ENCODE measurements around the gene TBPL1.
A peak's percentile ranks its signal among the peaks of the same experiment; 100 is the strongest.
"Not testable (repeated sequence)": the region's sequence is repeated elsewhere in the genome, so short reads cannot be mapped to it uniquely, and the experiment has no call there.

TBPL1 gene

DNA sequence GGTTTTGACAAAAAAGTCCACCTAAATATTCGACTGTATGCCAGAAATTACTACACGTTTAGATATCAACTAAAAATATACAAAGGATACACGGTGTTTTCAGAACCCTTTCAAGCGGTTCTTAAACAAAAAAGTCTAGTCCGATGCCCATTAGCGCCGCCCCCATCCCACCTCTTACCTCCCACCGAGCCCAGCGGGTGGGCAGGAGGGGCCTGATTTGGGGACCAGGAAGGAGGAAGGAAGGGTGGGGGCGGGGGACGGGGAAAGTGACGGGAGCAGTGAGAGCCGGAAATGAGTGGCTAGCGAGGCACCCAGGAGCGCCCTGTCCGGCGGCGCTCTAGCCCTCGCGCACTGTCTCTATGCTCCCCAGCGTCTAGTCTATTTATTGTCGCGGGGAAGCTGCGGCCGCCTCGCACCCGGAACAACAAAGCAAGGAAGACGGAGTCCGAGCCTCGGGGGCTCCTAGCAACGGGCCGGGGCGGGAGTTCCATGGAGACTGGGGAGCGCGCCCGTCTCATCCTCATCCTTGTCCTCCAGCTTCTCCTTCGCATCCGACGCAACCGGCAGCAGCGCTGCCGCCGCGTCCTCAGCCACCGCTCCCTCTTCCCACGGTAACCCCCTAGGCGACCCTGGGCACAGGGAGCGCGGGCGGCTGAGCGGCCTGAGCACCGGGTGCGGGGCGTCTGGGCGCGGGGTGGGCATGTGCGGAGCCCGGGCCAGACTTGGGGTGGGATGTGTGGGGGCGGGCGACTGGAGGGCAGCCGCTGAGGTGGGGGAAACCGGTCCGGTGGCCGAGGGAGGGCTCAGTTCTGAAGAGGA, at the start of gene TBPL1:
Gene TBPL1 (plus strand): TSS at position 410 of the 819 bp plus-strand sequence. CDS start 26,902 bp downstream, outside the sequence.
- peak; percentile 81 to 82 for DNase-seq (ENCODE audit: extremely low read depth in 1 of 2, low read depth in 1 of 2)

DNA sequence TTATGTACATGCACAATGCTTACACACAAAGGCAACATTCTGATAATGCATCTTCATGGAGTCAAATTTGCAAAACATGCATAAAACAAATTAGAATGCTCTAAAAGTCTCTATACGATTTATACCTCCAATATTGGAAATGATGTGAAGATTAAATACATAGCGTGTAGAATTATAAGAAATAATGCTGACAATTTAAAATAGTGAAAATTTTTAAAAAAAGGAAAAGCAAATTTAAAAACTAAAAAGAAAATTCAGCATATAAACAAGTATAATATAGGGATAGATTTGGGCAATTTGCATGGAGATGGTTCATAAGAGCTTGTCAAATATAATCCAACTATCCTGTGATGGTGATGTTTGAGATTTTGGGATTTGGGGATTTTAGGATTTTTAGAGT, 49.2 kb upstream of the TBPL1 start:
- no peak for DNase-seq (ENCODE audit: extremely low read depth in 1 of 2, low read depth in 1 of 2)

DNA sequence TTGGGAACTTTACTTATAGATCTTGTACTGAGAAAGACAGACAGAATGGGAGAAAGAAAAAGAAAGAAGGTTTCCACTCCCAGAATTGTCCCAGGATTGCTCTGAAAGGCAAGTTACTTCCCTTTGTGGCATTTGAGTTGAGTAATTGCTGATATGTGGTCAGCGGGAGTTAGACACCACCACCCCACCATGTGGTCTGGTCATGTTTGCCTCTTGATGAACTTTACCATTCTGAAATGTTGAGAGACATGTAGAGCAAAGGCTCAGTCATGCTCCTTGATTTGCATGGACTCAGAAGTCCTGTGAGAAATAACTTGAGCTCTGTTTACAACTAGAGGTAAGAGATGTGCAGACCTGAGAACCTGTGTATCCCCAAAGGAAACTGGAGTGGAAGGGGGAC, 47.0 kb upstream of the TBPL1 start:
- DNase-seq (ENCODE audit: extremely low read depth in 1 of 2, low read depth in 1 of 2): no peak

DNA sequence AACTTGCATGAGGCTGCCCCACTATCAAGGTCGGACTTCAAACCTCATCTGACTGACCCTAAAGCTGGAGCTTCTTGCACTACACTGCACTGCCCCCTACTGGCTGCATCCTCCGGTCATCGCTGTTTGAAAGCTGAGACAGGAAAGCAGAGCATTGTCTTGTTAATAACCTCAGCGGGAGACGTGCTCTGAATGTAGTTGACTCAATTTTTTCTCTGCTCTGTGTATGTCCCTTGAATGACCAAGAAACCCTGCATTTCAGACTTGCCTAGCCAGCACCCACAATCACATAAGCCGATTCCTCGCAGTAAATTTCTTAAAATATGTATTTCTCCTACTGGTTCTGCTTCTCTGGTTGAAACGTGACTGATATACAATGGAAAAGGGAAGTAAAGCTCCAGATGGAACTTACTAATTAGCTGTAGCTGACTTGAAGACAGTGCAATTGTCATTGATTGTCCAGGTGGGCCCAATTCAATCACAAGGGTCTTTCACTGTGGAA, 36.3 kb upstream of the TBPL1 start:
- DNase-seq (ENCODE audit: extremely low read depth in 1 of 2, low read depth in 1 of 2): peak; percentile 15 to 64

DNA sequence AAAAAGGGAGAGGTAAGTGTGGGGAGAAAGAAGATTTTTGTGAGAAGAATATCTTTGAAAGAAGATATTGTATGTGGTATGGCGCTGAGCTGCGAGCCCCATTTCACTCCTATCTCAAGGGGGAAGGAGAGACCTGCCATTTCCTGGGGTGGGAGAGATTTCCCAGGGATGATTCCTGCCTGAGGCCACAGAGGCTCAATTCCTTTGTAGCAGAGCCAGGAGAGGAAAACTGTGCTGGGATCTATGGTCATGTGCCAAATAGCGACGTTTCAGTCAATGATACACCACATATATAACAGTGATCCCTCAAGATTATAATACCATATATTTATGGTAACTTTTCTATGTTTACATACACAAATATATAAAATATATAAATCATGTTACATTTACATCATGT, 35.2 kb upstream of the TBPL1 start:
- no peak for DNase-seq (ENCODE audit: extremely low read depth in 1 of 2, low read depth in 1 of 2)

DNA sequence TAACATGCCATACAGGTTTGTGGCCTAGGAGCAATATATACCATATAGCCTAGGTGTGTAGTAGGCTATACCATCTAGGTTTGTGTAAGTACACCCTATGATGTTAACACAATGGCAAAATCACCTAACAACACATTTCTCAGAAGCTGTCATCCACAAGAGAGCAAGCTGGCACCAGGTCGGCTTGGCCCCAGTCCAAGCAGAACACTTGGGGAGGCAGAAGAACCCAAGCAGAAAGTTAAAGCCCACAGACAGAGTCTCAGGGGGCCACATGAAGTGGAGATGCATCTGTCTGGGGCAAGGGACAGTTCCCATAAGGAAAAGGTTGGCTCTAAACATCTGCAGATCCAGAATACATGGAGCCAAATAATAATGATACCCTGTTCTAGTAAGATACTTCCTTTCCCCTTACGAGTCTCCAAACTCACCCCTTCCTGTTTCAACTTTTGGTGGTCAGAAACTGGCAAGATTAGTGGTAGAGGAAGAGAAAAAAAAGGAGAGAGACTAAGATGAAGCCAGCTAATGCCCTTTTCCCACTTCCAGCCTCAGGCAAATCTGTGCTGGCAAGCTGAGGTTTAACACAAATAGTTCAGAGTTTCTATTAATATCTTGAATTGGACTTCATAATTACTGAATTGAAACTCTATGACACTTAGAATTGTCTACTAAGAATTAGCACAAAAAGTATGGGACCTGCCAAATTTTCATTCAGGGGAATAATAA, 34.7 kb upstream of the TBPL1 start:
- DNase-seq (ENCODE audit: extremely low read depth in 1 of 2, low read depth in 1 of 2): no peak

DNA sequence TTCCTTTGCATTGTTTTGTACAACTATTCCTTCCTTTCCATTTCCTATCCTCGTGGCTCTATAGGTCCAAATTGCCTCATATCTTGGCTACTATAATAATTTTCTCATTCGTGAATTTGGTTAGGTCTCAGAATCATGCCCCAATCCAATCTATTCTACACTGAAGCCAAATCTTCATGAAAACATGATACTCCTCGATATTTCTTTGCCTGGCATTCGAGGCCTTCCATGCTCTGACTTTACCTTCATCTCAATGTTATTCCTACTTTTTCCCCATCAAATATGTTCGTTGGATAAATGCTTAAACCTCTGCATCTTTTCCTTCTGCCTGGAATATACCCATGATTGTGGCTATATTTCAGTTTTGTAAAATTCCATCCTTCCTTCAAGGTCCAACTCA, 33.7 kb upstream of the TBPL1 start:
- DNase-seq (ENCODE audit: extremely low read depth in 1 of 2, low read depth in 1 of 2): no peak

DNA sequence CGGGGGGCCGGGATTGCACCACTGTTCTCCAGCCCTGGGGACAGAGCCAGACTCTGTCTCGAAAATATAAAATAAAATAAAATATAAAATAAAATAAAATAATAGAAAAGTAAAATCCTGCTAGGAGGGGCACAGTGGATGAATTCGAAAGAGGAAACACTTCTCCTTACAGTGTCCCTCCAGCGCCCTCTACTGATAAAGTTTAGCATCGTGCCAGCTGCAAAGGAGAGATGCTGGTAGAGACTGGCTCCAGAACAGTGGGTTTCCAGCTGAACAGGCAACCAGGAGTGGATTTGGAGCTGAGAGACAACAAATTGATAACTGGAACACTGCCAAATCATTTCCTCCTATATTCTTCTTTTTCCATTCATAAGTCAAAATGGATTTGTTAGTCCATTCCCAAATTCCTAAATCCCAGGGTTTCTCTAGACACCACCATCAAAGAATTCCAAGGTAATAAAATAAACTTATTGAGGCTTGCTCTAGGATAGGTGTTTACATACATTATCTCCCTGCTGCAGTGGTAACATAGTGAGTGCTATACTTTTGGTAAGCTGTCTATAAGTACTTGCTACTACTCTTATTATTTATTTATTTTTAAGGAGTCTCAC, 31.7 kb upstream of the TBPL1 start:
- peak; percentile 7 to 37 for DNase-seq (ENCODE audit: extremely low read depth in 1 of 2, low read depth in 1 of 2)

DNA sequence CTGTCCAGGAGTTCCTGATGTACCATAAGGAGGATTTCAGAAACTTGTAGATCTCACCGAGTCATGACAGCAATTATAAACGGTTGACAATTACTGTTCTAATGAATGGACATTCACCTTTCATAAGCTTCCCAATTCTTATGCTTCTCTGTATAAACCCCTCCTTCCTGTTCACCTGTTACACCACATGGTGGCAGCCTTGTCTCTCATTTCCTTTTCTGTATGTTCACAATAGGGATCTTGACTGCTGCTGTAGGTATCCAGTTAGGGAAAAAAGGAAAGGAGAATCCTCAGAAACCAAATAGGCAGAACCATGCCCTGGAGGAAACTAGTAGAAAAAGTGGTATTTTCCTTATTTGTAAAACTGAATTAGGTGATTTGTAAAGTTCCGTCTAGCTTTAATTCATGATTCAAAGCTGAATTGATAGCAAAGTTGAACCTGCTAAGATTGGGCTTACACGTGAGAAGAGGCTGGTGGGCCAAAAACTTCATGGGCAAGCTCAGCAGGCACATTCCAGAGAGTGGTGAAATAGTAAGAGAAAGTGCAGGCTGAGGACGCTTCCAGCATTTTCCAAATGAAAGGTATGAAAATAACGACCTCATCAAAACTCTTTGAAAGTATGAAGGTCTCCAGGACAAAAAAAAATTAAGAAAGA, 29.0 kb upstream of the TBPL1 start:
- DNase-seq (ENCODE audit: extremely low read depth in 1 of 2, low read depth in 1 of 2): peak; percentile 16 to 27

DNA sequence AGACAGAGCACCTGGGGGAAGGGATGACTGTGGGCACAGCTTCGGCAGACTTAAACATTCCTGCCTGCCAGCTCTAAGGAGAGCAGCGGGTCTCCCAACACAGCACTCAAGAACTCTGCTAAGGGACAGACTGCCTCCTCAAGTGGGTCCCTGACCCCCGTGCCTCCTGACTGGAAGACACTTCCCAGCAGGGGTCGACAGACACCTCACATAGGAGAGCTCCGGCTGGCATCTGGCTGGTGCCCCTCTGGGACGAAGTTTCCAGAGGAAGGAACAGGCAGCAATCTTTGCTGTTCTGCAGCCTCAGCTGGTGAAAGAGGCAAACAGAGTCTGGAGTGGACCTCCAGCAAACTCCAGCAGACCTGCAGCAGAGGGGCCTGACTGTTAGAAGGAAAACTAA, 21.8 kb upstream of the TBPL1 start:
- DNase-seq (ENCODE audit: extremely low read depth in 1 of 2, low read depth in 1 of 2): not testable (repeated sequence)

DNA sequence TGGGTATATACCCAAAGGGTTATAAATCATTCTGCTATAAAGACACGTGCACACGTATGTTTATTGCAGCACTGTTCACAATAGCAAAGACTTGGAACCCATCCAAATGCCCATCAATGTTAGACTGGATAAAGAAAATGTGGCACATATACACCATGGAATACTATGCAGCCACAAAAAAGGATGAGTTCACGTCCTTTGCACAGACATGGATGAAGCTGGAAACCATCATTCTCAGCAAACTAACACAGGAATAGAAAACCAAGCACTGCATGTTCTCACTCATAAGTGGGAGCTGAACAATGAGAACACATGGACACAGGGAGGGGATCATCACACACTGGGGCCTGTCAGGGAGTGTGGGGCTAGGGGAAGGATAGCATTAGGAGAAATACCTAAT, 16.7 kb upstream of the TBPL1 start:
- DNase-seq (ENCODE audit: extremely low read depth in 1 of 2, low read depth in 1 of 2): not testable (repeated sequence)

DNA sequence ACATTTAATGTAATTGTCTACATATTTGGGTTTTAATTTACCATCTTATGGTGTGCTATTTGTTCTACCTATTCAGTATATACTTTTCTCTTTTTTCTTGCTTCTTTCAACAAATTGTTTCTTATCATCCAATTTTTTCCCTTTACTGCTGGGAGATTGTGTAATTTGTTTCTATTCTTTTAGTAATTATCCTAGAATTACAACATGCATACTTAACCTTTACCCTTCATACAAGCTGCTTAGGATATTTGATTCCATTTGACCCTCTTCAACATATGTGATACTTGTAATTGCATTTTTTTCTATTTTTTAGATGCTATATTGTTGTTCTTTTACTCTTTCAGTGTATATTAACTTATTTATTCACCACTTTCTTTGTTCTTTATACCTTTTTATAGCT, 15.1 kb upstream of the TBPL1 start:
- DNase-seq (ENCODE audit: extremely low read depth in 1 of 2, low read depth in 1 of 2): no peak

DNA sequence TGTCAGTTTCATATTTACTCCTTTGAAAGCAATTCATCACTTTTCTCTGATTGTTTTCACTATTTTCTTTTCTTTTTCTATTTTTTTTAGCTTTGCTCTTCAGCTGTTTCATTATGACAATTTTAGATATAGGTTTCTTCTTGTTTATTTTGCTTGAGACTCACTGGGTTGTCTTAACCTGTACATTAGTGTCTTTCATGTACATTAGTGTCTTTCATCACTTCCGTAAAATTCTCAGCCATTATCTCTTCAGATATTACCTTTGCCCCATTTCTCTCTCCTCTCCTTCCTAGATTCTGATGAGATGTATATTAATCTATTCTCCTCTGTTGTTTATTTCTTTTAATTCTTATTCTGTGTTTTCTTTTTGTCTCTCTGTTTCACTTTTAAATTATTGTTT, 14.5 kb upstream of the TBPL1 start:
- DNase-seq (ENCODE audit: extremely low read depth in 1 of 2, low read depth in 1 of 2): no peak

DNA sequence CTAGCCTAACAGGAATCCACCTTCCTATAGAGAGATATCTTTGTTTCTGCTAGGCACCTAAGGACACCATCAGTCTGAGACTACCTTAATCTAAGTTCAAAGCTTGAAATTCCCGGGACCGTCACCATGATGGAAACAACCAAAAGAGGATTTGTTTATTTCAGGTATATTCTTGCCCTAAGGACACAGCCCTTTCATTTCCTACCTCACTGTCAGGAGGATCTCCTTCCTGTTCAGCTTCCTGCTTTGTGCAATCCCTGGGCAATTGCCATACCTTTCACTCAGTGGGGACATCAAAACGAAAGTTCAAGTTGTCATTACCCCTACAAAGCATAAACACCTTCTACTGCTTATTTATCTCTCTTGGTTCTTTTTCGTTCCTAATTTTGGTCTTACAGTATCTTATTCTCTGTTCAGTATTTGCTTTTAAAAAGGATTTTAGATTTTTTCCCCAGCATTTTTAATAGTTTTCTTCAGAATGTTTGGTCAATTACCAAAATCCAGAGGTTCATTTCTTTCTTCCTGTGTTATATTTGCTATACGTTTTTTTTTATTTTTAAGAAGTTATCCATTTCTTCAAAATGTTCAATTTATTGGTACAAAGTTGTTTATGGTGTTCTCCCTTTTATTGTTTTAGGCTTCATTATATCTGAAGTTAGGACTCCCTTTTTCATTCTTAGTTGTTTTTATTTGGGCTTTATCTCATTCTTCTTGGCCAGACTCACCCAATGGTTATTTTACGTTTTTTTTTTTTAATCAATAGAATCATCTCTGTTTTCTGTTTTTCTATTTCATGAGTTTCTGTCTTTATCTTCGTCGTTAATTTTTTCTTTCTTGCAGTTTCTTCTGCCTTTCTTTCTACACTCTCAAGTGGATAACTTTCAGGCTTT, 13.0 kb upstream of the TBPL1 start:
- no peak for DNase-seq (ENCODE audit: extremely low read depth in 1 of 2, low read depth in 1 of 2)

DNA sequence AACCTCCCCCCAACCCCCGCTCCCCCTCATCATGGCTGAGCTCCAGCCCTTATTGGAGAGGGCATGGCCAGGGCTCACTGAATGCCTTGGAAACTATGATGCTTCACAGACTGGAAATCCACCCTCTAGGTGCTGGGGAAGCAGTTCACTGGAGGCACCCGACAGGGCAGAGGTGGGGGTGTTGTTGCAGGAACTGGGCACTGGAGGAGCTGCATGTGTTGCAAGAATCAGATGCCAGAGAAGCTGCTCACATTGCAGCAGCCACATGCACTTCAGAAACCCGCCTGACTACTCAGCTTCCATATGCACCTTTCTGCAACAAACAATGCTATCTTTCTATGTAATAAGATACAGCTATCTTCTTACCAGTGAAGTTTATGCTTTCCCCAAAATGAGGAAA, 7.9 kb upstream of the TBPL1 start:
- DNase-seq (ENCODE audit: extremely low read depth in 1 of 2, low read depth in 1 of 2): no peak

DNA sequence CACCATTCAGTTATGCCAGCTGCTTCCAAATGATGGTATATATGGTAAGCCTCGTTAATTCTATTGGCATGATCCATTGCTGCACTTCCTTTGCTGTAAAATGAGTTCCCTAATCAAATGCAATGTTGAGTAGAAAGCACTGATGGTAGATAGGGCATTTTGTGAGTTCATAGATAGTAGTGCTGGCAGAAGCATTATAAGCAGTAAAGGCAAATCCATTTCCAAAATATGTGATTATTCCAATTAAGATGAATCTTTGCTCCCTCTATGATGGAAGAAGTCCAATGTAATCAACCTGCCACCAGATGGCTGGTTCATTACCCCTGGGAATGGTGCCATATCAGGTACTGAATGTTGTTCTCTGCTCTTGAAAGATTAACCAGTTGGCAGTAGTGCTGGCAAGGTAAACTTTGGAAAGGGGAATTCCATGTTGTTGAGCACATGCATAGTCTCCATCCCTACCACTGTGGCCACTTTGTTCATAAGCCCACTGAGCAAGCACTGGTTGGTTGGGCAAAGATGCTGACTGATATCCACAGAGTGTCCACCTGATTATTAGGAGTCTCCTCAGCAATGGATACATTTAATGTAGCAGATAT, 5.6 kb upstream of the TBPL1 start:
- no peak for DNase-seq (ENCODE audit: extremely low read depth in 1 of 2, low read depth in 1 of 2)

DNA sequence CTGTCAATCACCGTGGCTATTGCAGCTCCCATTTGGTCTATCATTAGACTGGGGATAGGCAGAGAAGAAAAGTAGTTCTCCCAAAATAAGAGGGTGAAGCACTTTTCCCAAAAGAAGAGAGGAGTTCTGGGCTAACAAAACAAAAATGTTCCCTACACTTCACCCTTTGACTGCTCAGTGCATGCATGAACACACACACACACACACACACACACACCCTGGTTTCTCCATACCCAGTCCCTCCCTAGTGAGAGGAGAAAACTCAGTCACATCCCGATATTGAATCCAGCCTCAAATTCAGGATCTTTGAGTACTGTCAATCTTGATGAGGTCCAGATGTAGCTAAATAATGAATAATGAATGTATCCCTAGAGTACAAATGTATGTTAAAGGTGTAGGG, 4.6 kb upstream of the TBPL1 start:
- no peak for DNase-seq (ENCODE audit: extremely low read depth in 1 of 2, low read depth in 1 of 2)

DNA sequence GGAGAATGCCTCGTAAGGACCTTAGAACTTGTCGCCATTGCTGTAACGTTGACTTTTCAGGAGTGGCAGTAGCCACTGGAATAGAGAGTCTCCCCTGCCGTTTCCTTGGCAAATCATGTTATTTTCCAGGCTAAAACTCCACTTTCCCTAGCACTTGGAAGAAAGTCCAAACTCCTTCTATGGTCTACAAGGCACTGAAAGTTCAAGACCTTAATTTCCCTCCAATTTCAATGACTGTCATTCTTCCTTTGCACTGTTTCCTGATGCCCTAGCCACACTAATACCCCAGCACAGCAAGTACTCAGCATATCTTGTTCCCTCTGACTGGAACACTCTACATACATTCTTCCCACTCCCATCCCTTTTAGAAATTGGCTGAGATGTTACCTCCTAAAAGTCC, 1.8 kb upstream of the TBPL1 start:
- no peak for DNase-seq (ENCODE audit: extremely low read depth in 1 of 2, low read depth in 1 of 2)

DNA sequence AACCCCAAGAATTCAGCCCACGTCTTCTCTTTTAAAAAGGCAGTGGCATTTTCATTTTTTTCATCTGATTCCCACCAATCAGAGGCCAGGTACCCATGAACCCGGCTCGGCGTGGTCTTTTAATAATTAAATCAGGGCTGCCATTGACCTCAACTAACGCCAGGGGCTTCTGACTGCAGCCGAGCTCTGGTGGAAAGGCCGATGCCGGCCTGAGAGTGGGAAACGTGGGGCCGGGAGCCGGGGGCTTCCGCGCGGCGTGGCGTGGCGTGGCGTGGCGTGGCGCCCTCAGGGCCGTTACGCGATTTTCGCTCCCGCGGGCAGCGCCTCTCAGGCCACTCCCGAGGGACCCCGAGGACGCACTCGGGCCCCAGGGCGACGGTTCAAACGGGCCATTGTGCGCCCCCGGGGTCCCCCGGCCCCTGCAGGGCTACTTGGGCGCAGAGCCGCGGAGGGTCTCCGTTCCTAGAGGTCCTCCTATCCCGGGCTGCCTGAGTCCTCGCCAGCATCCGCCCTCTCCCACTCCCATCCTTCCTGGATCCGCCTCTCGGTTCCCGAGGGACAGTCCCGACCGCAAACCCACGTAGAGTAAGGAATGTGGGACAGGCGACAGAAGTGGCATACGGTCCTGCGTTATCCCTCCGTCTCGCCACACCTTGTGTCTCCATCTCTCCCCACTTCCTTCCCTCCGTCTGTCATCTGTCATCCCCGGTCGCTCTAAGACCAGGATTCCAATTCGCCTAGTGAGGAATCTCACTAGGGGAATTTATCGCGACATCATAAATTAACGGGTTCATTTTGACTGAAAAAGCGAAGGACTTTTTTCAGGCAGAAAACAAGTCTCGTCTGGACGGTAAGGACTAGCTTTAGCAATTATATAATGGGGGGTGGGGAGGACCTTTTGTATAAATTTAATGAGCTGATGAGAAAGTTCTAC, 876 bp upstream of the TBPL1 start:
- peak in 1 of 2 donors; percentile 7 for DNase-seq (ENCODE audit: extremely low read depth in 1 of 2, low read depth in 1 of 2)
